Esophagus muscularis mucosa (tissue), 4 donors: ENCODE measurements around the gene ADAMTS14. TPM values are rescaled to one million over a fixed set of nuclear protein-coding genes. Genes with fewer than 3 reads are reported as not detected.

Experiments
- DNase-seq: peaks from one replicate; pipeline ENCODE4 v3.0.0-alpha.2; 2017; ENCODE audit errors: extremely low spot score
- H3K27ac ChIP-seq, 4 donors: fragments of 200-600 bp; sonication (generic); replicated peaks in 1 of 4; 1 replicate in 3 of 4; 2 replicates in 1 of 4; pipeline ENCODE4 v1.5.1; 2016 to 2019; ENCODE audit warnings: mild to moderate bottlenecking in 1 of 4
- H3K27me3 ChIP-seq, 4 donors: fragments of 200-600 bp; sonication (generic); one replicate each; pipeline versions ENCODE4 v1.5.1 to v1.6.0; 2016 to 2019
- H3K36me3 ChIP-seq, 4 donors: fragments of 200-600 bp; sonication (generic); one replicate each; pipeline ENCODE4 v1.5.1; 2016 to 2019
- H3K4me1 ChIP-seq, 4 donors: fragments of 200-600 bp; sonication (generic); one replicate each; pipeline ENCODE4 v1.5.1; 2016 to 2019
- H3K4me3 ChIP-seq, 4 donors: fragments of 200-600 bp; sonication (generic); 1 replicate in 2 of 4; 2 replicates in 2 of 4; pipeline ENCODE4 v1.5.1; 2016 to 2019; ENCODE audit warnings: mild to moderate bottlenecking in 4 of 4, moderate library complexity in 1 of 4
- H3K9me3 ChIP-seq, 4 donors: fragments of 200-600 bp; sonication (generic); 1 replicate in 3 of 4; 2 replicates in 1 of 4; pipeline ENCODE4 v1.5.1; 2016 to 2019
- EP300 ChIP-seq: sonication (generic); formaldehyde crosslinking; IDR thresholded peaks from one replicate; pipeline ENCODE4 v1.6.1; 2017; ENCODE audit warnings: antibody characterized with exemption
- POLR2A ChIP-seq: fragments of 450-650 bp; IDR thresholded peaks from one replicate; pipeline ENCODE4 v1.6.1; 2017; ENCODE audit warnings: antibody characterized with exemption, moderate library complexity, mild to moderate bottlenecking, low read depth
- POLR2AphosphoS5 ChIP-seq, 2 donors: sonication (generic); formaldehyde crosslinking; IDR thresholded peaks; one replicate each; pipeline ENCODE4 v1.6.1; 2017; ENCODE audit warnings: antibody characterized with exemption in 2 of 2
- WGBS: methylation state at CpG from one replicate; pipeline ENCODE4 v1.1.5; 2018; 5-methylcytosine and 5-hydroxymethylcytosine counted together
- intact Hi-C: fragments of 100-400 bp; cut with DNase I; formaldehyde crosslinking; loops from one replicate; pipeline ENCODE4 v1.15.1; 2023
- total RNA-seq, 4 donors: library from RNA; depleted of rRNA; stranded (reverse); fragments of >200 nt; gene quantifications; one replicate each; pipeline versions ENCODE4 v1.1.0 to v1.2.1, GENCODE V29; 2016
- TF ChIP-seq, protein P1 (sequence below), 3 experiments: fragments of 200-600 bp in 2 of 3; fragments of 450-650 bp in 1 of 3; sonication (generic) in 2 of 3; IDR thresholded peaks; one replicate each; pipeline ENCODE4 v1.5.1; 2017 to 2019; ENCODE audit warnings: antibody characterized with exemption in 3 of 3, mild to moderate bottlenecking in 2 of 3, moderate library complexity in 1 of 3

ADAMTS14 gene
- total RNA-seq, 4 donors from 2014 or later = 0.13 to 0.50 TPM; not detected in 2

DNA sequence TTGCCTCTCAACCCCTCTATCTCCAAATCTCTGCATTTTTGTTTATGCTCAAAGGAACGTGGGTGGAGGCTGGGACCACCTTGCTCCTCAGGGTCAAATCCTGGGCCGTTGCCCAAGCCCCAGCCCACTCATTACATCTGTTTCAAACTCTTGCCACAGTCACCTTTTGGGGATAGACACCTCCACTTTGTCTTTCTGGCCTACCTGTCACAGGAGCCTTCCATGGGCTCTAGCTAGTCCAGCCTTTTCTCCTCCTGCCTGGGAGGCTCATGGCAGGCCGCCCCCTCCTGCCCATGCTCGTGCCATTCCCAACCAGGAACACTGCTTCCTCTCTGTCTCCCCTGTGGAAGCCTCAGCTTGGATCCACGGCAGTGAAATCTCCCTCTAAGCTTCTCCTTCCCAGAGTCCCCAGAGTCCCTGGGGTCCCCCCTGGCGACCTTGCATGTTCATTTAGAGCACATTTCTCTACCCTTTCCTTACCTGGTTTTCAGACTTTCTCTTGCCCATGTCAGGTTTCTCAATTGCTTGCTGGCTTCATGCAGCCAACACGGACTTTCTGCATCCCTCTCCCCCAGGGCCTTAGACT is 2.5 kb upstream of the ADAMTS14 start:
- Histone ChIP-seq H3K9me3 (no peaks in the 10 kb centered on the region), H3K4me3 (no peak overlapping the region), H3K27me3 (peaks cover 0 to 35% (median 3%) of the 10 kb centered on the region in 4 donors), H3K27ac (no peak overlapping the region), H3K4me1 (peaks cover 16 to 33% (median 27%) of the 10 kb centered on the region in 4 donors), H3K36me3 (no peaks in the 10 kb centered on the region)
- intact Hi-C loops = no loop called here
- WGBS = 92% methylated on average over 7 of the region's 7 CpGs
- TF ChIP-seq POLR2AphosphoS5 (IDR thresholded peaks at IDR 0.05) = no peak
- TF ChIP-seq POLR2A = no peak
- TF ChIP-seq, protein P1, sequence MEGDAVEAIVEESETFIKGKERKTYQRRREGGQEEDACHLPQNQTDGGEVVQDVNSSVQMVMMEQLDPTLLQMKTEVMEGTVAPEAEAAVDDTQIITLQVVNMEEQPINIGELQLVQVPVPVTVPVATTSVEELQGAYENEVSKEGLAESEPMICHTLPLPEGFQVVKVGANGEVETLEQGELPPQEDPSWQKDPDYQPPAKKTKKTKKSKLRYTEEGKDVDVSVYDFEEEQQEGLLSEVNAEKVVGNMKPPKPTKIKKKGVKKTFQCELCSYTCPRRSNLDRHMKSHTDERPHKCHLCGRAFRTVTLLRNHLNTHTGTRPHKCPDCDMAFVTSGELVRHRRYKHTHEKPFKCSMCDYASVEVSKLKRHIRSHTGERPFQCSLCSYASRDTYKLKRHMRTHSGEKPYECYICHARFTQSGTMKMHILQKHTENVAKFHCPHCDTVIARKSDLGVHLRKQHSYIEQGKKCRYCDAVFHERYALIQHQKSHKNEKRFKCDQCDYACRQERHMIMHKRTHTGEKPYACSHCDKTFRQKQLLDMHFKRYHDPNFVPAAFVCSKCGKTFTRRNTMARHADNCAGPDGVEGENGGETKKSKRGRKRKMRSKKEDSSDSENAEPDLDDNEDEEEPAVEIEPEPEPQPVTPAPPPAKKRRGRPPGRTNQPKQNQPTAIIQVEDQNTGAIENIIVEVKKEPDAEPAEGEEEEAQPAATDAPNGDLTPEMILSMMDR (IDR thresholded peaks at IDR 0.05) = no peak
- no peak for TF ChIP-seq EP300
- no peak for DNase-seq

DNA sequence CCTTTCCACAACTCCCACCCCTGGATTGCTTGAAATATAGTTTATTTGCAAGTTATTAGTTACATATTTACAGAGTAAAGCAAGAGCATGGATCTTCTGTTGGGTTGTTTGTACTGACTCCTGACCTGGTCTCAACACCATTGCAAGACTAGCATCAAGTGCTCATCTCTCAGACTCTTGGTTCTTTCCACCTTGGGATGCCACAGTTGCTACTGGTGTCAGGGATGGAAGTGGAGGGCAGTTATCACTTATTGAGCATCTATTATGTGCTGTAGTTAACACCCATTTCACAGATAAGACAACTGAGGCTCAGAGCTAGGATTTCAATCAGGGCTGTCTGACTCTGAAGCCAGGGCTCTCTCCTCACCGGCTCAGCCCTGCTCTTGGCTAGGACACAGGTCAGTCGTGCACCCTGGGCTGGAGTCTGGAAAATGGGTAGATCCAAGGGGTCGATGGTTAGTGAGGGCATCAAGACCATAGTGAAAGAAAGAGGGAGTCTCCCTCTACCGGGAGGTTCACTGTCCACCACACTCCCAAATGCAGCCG is 614 bp upstream of the ADAMTS14 start:
- H3K36me3 ChIP-seq = no peaks in the 10 kb centered on the region
- intact Hi-C loops = no loop called here
- TF ChIP-seq POLR2A (no peak), EP300 (no peak), POLR2AphosphoS5 (IDR thresholded peaks at IDR 0.05) (no peak)
- TF ChIP-seq, protein P1 (IDR thresholded peaks at IDR 0.05) = no peak
- H3K27ac ChIP-seq = no peak overlapping the region
- H3K4me1 ChIP-seq = peaks cover 16 to 35% (median 23%) of the 10 kb centered on the region in 4 donors
- 43% methylated on average over 2 of the region's 5 CpGs for WGBS
- peaks cover 0 to 53% (median 3%) of the 10 kb centered on the region in 4 donors for H3K27me3 ChIP-seq
- H3K4me3 ChIP-seq = peak overlapping the region; percentile 48 to 59 (median 52)
- DNase-seq = no peak
- H3K9me3 ChIP-seq = no peaks in the 10 kb centered on the region

DNA sequence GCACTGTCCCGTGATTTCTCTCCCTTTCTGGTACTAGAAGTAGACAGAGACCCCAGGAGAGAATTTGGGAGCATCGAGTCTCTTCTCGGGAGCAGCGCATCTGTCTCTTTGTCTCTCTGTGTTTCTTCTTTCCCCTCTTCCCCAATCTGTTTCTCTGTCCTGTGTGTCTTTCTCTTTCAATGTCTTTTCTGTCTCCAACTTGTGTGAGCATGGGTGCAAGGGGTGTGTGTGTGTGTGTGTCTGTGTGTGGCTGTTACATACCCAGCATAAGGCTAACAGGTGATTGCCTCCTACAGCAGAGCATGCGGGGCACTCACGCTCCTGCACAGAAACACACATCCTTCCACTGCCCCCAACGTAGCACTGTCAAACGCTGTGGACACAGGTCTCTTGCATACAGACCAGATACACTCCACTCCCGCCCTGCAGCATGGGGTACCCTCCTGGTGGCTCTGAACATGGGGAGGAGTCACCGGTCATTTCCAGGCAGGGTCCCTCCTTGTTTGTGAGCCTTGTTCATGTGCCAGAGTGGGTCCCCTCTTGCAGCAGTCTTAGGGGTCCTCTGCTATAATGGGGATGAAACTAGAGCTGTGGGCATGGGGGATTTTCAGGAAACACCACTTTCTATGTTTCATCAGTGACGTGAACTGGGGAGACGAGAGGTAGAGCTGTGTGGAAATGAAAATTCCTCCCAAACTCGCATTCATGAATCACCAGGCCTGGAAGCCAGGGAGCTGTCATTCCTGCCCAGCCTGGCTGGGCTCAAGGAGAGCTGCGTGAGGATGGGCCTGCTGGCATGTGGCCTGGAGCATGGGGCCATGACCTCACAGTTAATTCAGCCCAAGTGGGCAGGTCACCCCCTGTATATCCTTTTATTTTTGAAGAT is 980 bp downstream of the ADAMTS14 start:
- TF ChIP-seq POLR2A (no peak), EP300 (no peak), POLR2AphosphoS5 (IDR thresholded peaks at IDR 0.05) (no peak)
- TF ChIP-seq, protein P1 (IDR thresholded peaks at IDR 0.05) = no peak
- Histone ChIP-seq H3K4me3 (peak overlapping the region; percentile 48 to 59 (median 52)), H3K27me3 (peaks cover 0 to 62% (median 3%) of the 10 kb centered on the region in 4 donors), H3K9me3 (no peaks in the 10 kb centered on the region), H3K4me1 (peaks cover 16 to 35% (median 23%) of the 10 kb centered on the region in 4 donors), H3K27ac (no peak overlapping the region), H3K36me3 (no peaks in the 10 kb centered on the region)
- intact Hi-C loops = no loop called here
- WGBS = 36% methylated on average over 8 of the region's 14 CpGs
- DNase-seq = no peak

DNA sequence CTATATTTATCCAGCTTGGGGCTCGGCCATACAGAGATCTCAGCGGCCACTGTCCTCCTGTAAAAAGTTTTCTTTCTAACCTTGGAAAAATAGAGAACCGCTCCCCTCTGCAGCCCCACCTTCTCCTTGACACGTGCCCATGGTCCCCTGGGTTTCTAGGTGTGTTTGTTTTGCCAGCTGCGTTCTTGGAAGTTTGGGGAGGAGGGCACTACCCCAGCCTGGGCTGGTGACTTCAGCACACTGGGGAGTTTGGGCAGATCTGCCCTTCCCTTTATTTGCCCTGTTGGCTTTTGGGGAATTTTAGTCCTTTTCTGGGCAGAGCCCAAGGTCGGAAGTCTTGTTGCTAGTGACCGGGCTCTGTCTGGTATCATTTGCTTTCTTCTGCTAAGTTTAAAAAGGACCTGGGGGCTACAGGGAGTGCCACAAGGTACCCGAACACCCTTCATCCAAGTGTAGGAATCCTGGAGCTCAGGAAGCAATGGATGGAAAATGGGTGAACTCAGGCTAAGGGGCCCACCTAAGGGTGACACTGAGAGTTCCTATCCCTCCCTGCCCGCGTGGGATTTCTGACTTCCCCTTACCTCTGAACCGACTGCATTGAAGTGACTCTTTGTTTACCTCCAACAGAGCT is 1.7 kb downstream of the ADAMTS14 start:
- peaks cover 16 to 35% (median 23%) of the 10 kb centered on the region in 4 donors for H3K4me1 ChIP-seq
- 55% methylated on average over 11 of the region's 11 CpGs for WGBS
- TF ChIP-seq POLR2AphosphoS5 (IDR thresholded peaks at IDR 0.05) = no peak
- TF ChIP-seq, protein P1 (IDR thresholded peaks at IDR 0.05) = no peak
- no peak for TF ChIP-seq EP300
- no peak for TF ChIP-seq POLR2A
- H3K27me3 ChIP-seq = peaks cover 0 to 62% (median 3%) of the 10 kb centered on the region in 4 donors
- H3K9me3 ChIP-seq = no peaks in the 10 kb centered on the region
- H3K36me3 ChIP-seq = no peaks in the 10 kb centered on the region
- no peak for DNase-seq
- intact Hi-C loops = no loop called here
- no peak overlapping the region for H3K27ac ChIP-seq
- no peak overlapping the region for H3K4me3 ChIP-seq
